RWPE1 (cell line): ENCODE results near the gene GTF3C6.
"Not testable (repeated sequence)": the region's sequence is repeated elsewhere in the genome, so short reads cannot be mapped to it uniquely, and the experiment has no call there.

Experiments used
- CTCF ChIA-PET: fragments of 350-600 bp; sonication (Branson Sonifier 250); formaldehyde crosslinking; extraction: SDS; loops from one replicate; lab custom pipeline; 2021; lab: Yijun Ruan, JAX
- POLR2A ChIA-PET: fragments of 400-600 bp; formaldehyde crosslinking; extraction: SDS; loops from one replicate; lab custom pipeline; 2020; ENCODE audit warnings: antibody characterized with exemption; ENCODE audit not compliant: low non-redundant PET; lab: Yijun Ruan, JAX
- DNase-seq: peaks from one replicate; pipeline ENCODE4 v3.0.0; 2012; ENCODE audit warnings: low spot score
- H3K27ac ChIP-seq: fragments of 450-650 bp; 2 replicates; pipeline ENCODE4 v1.5.1; 2017
- CTCF ChIP-seq: fragments of 450-650 bp; conservative IDR thresholded peaks from 2 replicates; pipeline ENCODE4 v1.5.1; 2017; ENCODE audit warnings: low read depth, mild to moderate bottlenecking

Gene GTF3C6

GRCh38 chr6:110951986-110952794, 6.3 kb upstream of the GTF3C6 start:
- ChIA-PET CTCF (interaction anchor here (0.5 to 1.1 kb wide), 3 partner anchors 77 to 405 kb away, joined by 3 to 8 read pairs (median 4); partner anchors contain the start of gene AMD1), POLR2A (no interaction called here)
- peak overlapping the region; percentile 35 for H3K27ac ChIP-seq
- peak; percentile 69 for DNase-seq
- TF ChIP-seq CTCF = no peak

GRCh38 chr6:110953633-110954303, 4.7 kb upstream of the GTF3C6 start:
- POLR2A ChIA-PET = no interaction called here
- CTCF ChIA-PET = no interaction called here
- DNase-seq = no peak
- H3K27ac ChIP-seq = no peak overlapping the region
- TF ChIP-seq CTCF = no peak

GRCh38 chr6:110960014-110960390, 1.5 kb downstream of the GTF3C6 start:
- DNase-seq = no peak
- ChIA-PET CTCF (interaction anchor here (1.2 to 1.4 kb wide), 2 partner anchors 22 to 39 kb away, joined by 3 to 4 read pairs; partner anchors contain the start of gene RPF2), POLR2A (interaction anchor here (0.5 kb wide), 1 partner anchor 17 kb away, joined by 4 read pairs; no protein-coding TSS in a partner anchor)
- H3K27ac ChIP-seq = peak overlapping the region; percentile 30; the same call in 1 of the 2 replicates
- no peak for TF ChIP-seq CTCF

- H3K27ac ChIP-seq, CTCF ChIA-PET, DNase-seq, POLR2A ChIA-PET: not testable (repeated sequence)
These were observed 4.1 kb downstream of the GTF3C6 start for GRCh38 chr6:110962636-110963035.

GRCh38 chr6:110965629-110966229, 7.2 kb downstream of the GTF3C6 start:
- DNase-seq = no peak
- TF ChIP-seq CTCF = no peak
- ChIA-PET CTCF (no interaction called here), POLR2A (no interaction called here)
- H3K27ac ChIP-seq = no peak overlapping the region

- DNase-seq, CTCF ChIA-PET, POLR2A ChIA-PET, H3K27ac ChIP-seq: not testable (repeated sequence)
These were observed 10.2 kb downstream of the GTF3C6 start for GRCh38 chr6:110968661-110969060.

- CTCF ChIA-PET = interaction anchor here (1.0 kb wide), 1 partner anchor 10 kb away, joined by 4 read pairs; the partner anchor contains the start of gene RPF2
- no peak overlapping the region for H3K27ac ChIP-seq
- POLR2A ChIA-PET = no interaction called here
These were observed 13.0 kb downstream of the GTF3C6 start for GRCh38 chr6:110971468-110971867.

More at GRCh38 chr6:110971468-110971867, 13.0 kb downstream of the GTF3C6 start:
- no peak for DNase-seq
- no peak for TF ChIP-seq CTCF
